ENCODE data around the gene PLD1.

DNA sequence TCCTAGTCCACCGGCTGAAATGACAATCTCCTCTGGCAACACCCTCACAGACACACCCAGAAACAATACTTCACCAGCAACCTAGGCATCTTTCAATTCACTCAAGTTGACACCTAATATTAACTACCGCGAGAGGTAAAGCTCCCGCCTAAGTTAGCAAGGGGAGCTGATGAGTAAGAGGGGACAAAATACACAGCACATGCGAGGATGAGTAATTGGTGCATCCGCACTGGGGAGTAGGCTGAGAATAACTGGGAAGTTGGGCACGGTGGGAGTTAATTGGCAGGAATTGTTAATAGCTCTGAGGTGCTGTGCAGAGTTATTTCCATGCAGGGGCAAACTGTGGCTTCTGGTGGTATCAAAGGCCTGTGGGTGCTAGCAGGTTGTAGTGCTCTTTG lies 14.5 kb upstream of the PLD1 start:
- TF ChIP-seq, protein P1, sequence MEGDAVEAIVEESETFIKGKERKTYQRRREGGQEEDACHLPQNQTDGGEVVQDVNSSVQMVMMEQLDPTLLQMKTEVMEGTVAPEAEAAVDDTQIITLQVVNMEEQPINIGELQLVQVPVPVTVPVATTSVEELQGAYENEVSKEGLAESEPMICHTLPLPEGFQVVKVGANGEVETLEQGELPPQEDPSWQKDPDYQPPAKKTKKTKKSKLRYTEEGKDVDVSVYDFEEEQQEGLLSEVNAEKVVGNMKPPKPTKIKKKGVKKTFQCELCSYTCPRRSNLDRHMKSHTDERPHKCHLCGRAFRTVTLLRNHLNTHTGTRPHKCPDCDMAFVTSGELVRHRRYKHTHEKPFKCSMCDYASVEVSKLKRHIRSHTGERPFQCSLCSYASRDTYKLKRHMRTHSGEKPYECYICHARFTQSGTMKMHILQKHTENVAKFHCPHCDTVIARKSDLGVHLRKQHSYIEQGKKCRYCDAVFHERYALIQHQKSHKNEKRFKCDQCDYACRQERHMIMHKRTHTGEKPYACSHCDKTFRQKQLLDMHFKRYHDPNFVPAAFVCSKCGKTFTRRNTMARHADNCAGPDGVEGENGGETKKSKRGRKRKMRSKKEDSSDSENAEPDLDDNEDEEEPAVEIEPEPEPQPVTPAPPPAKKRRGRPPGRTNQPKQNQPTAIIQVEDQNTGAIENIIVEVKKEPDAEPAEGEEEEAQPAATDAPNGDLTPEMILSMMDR (IDR thresholded peaks at IDR 0.05; ENCODE audit: low read depth, low read length): no peak
- TF ChIP-seq MYC (IDR thresholded peaks at IDR 0.05; ENCODE audit: low read depth, low read length): no peak
- TF ChIP-seq, protein P2, sequence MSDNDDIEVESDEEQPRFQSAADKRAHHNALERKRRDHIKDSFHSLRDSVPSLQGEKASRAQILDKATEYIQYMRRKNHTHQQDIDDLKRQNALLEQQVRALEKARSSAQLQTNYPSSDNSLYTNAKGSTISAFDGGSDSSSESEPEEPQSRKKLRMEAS (IDR thresholded peaks at IDR 0.05; ENCODE audit: low read depth, low read length): no peak

Measured in NB4 (cell line).